WTC11 (cell line): ENCODE measurements around the gene CLNK.

Experiments used
- ETV6 ChIP-seq: sonication (generic); formaldehyde crosslinking; IDR thresholded peaks from 2 replicates; pipeline ENCODE4 v1.8.1; 2022; ENCODE audit warnings: mild to moderate bottlenecking, missing genetic modification reagents
- MYBL2 ChIP-seq: sonication (generic); formaldehyde crosslinking; IDR thresholded peaks from 2 replicates; pipeline ENCODE4 v1.8.1; 2023; ENCODE audit warnings: mild to moderate bottlenecking, moderate library complexity, missing genetic modification reagents
- ZNF138 ChIP-seq: sonication (generic); formaldehyde crosslinking; conservative IDR thresholded peaks from 2 replicates; pipeline ENCODE4 v1.8.1; 2022; ENCODE audit warnings: mild to moderate bottlenecking, moderate library complexity, missing genetic modification reagents
- TF ChIP-seq, protein P1 (sequence below): sonication (generic); formaldehyde crosslinking; IDR thresholded peaks from 2 replicates; pipeline ENCODE4 v1.8.1; 2022; ENCODE audit warnings: low read depth, missing genetic modification reagents, borderline replicate concordance
- TF ChIP-seq, protein P2 (sequence below): fragments of 200-600 bp; IDR thresholded peaks from 2 replicates; pipeline ENCODE4 v1.8.0; 2022; ENCODE audit warnings: antibody characterized with exemption
- TF ChIP-seq, protein P3 (sequence below): sonication (generic); formaldehyde crosslinking; IDR thresholded peaks from 2 replicates; pipeline ENCODE4 v1.8.0; 2023; ENCODE audit warnings: missing genetic modification reagents, mild to moderate bottlenecking, borderline replicate concordance
- TF ChIP-seq, protein P4 (sequence below): sonication (generic); formaldehyde crosslinking; IDR thresholded peaks from 2 replicates; pipeline ENCODE4 v1.8.1; 2023; ENCODE audit warnings: mild to moderate bottlenecking, missing genetic modification reagents, moderate library complexity
- TF ChIP-seq, protein P5 (sequence below): sonication (generic); formaldehyde crosslinking; IDR thresholded peaks from 2 replicates; pipeline ENCODE4 v1.8.1; 2022; ENCODE audit warnings: missing genetic modification reagents, borderline replicate concordance

DNA sequence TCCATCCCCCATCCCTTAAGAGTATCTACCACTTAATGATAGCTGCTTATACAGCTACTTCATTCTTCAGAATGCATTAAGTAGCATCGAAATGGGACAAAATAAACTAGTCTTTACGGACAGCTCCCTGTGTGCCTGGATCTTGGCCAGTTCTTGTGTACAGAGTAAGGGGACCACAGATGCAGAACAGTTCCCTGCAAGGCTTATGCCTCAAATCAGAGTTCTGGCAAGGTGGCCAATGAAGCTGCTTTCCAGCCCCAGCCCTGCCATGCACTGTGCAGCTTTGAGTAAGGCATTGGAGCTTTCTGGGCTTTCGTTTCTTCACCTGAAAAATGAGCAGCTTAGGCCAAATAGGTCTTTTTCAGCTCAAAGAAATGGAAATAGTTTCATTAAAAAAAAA, 14.2 kb downstream of the CLNK start:
- TF ChIP-seq, protein P1, sequence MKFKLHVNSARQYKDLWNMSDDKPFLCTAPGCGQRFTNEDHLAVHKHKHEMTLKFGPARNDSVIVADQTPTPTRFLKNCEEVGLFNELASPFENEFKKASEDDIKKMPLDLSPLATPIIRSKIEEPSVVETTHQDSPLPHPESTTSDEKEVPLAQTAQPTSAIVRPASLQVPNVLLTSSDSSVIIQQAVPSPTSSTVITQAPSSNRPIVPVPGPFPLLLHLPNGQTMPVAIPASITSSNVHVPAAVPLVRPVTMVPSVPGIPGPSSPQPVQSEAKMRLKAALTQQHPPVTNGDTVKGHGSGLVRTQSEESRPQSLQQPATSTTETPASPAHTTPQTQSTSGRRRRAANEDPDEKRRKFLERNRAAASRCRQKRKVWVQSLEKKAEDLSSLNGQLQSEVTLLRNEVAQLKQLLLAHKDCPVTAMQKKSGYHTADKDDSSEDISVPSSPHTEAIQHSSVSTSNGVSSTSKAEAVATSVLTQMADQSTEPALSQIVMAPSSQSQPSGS (CRISPR knock-in tag), result no peak
- TF ChIP-seq, protein P2, sequence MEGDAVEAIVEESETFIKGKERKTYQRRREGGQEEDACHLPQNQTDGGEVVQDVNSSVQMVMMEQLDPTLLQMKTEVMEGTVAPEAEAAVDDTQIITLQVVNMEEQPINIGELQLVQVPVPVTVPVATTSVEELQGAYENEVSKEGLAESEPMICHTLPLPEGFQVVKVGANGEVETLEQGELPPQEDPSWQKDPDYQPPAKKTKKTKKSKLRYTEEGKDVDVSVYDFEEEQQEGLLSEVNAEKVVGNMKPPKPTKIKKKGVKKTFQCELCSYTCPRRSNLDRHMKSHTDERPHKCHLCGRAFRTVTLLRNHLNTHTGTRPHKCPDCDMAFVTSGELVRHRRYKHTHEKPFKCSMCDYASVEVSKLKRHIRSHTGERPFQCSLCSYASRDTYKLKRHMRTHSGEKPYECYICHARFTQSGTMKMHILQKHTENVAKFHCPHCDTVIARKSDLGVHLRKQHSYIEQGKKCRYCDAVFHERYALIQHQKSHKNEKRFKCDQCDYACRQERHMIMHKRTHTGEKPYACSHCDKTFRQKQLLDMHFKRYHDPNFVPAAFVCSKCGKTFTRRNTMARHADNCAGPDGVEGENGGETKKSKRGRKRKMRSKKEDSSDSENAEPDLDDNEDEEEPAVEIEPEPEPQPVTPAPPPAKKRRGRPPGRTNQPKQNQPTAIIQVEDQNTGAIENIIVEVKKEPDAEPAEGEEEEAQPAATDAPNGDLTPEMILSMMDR, result no peak
- TF ChIP-seq ETV6 (CRISPR knock-in tag) (no peak), MYBL2 (CRISPR knock-in tag) (no peak), ZNF138 (CRISPR knock-in tag) (no peak)
- TF ChIP-seq, protein P3, sequence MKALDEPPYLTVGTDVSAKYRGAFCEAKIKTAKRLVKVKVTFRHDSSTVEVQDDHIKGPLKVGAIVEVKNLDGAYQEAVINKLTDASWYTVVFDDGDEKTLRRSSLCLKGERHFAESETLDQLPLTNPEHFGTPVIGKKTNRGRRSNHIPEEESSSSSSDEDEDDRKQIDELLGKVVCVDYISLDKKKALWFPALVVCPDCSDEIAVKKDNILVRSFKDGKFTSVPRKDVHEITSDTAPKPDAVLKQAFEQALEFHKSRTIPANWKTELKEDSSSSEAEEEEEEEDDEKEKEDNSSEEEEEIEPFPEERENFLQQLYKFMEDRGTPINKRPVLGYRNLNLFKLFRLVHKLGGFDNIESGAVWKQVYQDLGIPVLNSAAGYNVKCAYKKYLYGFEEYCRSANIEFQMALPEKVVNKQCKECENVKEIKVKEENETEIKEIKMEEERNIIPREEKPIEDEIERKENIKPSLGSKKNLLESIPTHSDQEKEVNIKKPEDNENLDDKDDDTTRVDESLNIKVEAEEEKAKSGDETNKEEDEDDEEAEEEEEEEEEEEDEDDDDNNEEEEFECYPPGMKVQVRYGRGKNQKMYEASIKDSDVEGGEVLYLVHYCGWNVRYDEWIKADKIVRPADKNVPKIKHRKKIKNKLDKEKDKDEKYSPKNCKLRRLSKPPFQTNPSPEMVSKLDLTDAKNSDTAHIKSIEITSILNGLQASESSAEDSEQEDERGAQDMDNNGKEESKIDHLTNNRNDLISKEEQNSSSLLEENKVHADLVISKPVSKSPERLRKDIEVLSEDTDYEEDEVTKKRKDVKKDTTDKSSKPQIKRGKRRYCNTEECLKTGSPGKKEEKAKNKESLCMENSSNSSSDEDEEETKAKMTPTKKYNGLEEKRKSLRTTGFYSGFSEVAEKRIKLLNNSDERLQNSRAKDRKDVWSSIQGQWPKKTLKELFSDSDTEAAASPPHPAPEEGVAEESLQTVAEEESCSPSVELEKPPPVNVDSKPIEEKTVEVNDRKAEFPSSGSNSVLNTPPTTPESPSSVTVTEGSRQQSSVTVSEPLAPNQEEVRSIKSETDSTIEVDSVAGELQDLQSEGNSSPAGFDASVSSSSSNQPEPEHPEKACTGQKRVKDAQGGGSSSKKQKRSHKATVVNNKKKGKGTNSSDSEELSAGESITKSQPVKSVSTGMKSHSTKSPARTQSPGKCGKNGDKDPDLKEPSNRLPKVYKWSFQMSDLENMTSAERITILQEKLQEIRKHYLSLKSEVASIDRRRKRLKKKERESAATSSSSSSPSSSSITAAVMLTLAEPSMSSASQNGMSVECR (CRISPR knock-in tag), result no peak
- TF ChIP-seq, protein P4, sequence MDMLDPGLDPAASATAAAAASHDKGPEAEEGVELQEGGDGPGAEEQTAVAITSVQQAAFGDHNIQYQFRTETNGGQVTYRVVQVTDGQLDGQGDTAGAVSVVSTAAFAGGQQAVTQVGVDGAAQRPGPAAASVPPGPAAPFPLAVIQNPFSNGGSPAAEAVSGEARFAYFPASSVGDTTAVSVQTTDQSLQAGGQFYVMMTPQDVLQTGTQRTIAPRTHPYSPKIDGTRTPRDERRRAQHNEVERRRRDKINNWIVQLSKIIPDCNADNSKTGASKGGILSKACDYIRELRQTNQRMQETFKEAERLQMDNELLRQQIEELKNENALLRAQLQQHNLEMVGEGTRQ (CRISPR knock-in tag), result no peak
- TF ChIP-seq, protein P5, sequence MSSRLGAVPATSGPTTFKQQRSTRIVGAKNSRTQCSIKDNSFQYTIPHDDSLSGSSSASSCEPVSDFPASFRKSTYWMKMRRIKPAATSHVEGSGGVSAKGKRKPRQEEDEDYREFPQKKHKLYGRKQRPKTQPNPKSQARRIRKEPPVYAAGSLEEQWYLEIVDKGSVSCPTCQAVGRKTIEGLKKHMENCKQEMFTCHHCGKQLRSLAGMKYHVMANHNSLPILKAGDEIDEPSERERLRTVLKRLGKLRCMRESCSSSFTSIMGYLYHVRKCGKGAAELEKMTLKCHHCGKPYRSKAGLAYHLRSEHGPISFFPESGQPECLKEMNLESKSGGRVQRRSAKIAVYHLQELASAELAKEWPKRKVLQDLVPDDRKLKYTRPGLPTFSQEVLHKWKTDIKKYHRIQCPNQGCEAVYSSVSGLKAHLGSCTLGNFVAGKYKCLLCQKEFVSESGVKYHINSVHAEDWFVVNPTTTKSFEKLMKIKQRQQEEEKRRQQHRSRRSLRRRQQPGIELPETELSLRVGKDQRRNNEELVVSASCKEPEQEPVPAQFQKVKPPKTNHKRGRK (CRISPR knock-in tag), result no peak
